Small intestine (tissue), 7 donors: ENCODE measurements around the gene PTPRR. TPM values are rescaled to one million over a fixed set of nuclear protein-coding genes. Genes with fewer than 3 reads are reported as not detected.

Source experiments
- DNase-seq, 2 donors: peaks; one replicate each; pipeline versions ENCODE4 v3.0.0 to v3.0.0-alpha.2; 2013
- FAIRE-seq: peaks from 2 replicates; lab custom pipeline; 2012; peaks lifted over from hg19 to GRCh38; lab: Jason Lieb, UNC
- H3K27ac ChIP-seq, 3 donors: one replicate each; pipeline ENCODE4 v1.5.1; 2013; ENCODE audit warnings: low read length in 2 of 3, mild to moderate bottlenecking in 2 of 3, control low read depth in 1 of 3, inconsistent platforms in 1 of 3, low read depth in 1 of 3, moderate library complexity in 1 of 3
- H3K27me3 ChIP-seq, 3 donors: one replicate each; pipeline ENCODE4 v1.6.1; 2013; ENCODE audit warnings: low read length in 3 of 3, inconsistent platforms in 1 of 3; ENCODE audit not compliant: control insufficient read depth in 3 of 3, insufficient read depth in 3 of 3
- H3K36me3 ChIP-seq, 3 donors: one replicate each; pipeline ENCODE4 v1.6.1; 2013; ENCODE audit warnings: low read length in 3 of 3, inconsistent platforms in 1 of 3, low read depth in 1 of 3, mild to moderate bottlenecking in 1 of 3, moderate library complexity in 1 of 3; ENCODE audit not compliant: control insufficient read depth in 3 of 3, insufficient read depth in 2 of 3
- H3K4me1 ChIP-seq, 3 donors: one replicate each; pipeline ENCODE4 v1.6.1; 2013; ENCODE audit warnings: low read length in 2 of 3, inconsistent platforms in 1 of 3, low read depth in 1 of 3, mild to moderate bottlenecking in 1 of 3, moderate library complexity in 1 of 3; ENCODE audit not compliant: control insufficient read depth in 3 of 3, insufficient read depth in 2 of 3
- H3K4me3 ChIP-seq, 3 donors: one replicate each; pipeline ENCODE4 v1.5.1; 2013; ENCODE audit warnings: low read length in 3 of 3, control low read depth in 1 of 3, inconsistent platforms in 1 of 3, low read depth in 1 of 3, mild to moderate bottlenecking in 1 of 3, moderate library complexity in 1 of 3
- H3K9me3 ChIP-seq, 2 donors: one replicate each; pipeline ENCODE4 v1.6.1; 2013; ENCODE audit warnings: low read depth in 1 of 2, low read length in 1 of 2; ENCODE audit not compliant: control insufficient read depth in 2 of 2, insufficient read depth in 1 of 2
- WGBS, 3 donors: extraction: QIAGEN DNeasy Blood & Tissue Kit; methylation state at CpG; one replicate each; pipeline ENCODE4 v1.1.7; 2013; 5-methylcytosine and 5-hydroxymethylcytosine counted together
- polyA plus RNA-seq, 4 donors: library from polyadenylated mRNA; stranded (reverse) in 3 of 4; unstranded in 1 of 4; fragments of 200-250 nt in 3 of 4; fragments of 120-200 nt in 1 of 4; gene quantifications; one replicate each; pipeline versions ENCODE4 v1.2.1 to v1.2.3, GENCODE V29; 2013
- donor health status: healthy with polysubstance abuse.
- donor health status: control.
- donor health status: control.
- donor health status: Bipolar disorder and iron deficiency.
- donor health status: healthy.

PTPRR gene
- polyA plus RNA-seq, 4 donors: 0.84 to 18.9 (median 5.4) TPM

DNA sequence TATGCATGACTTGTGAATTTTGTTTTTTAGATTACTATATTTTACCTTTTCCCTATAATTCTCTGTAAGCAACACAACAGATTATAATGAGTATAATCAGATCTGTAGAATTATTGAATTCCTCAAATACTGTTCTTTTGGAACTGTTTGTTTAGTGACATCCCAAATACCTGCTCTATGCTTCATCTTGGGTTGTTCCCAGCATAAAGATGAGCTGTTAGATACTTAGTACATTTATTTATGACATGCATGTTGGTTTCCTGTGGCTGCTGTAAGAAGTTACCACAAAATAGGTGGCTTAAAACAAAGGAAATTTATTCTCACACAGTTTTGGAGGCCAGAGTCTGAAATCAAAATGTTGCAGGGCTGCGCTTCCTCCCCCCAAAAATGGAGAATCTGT, 78.4 kb downstream of the PTPRR start:
- Histone ChIP-seq H3K36me3 (no peaks in the 10 kb centered on the region), H3K27me3 (no peaks in the 10 kb centered on the region), H3K27ac (no peak overlapping the region), H3K4me3 (no peak overlapping the region), H3K4me1 (no peaks in the 10 kb centered on the region), H3K9me3 (no peaks in the 10 kb centered on the region)
- 94 to 100% (median 98%) methylated on average over 1 of the region's 1 CpG for WGBS, 3 donors
- no peak for DNase-seq
- FAIRE-seq: no peak

DNA sequence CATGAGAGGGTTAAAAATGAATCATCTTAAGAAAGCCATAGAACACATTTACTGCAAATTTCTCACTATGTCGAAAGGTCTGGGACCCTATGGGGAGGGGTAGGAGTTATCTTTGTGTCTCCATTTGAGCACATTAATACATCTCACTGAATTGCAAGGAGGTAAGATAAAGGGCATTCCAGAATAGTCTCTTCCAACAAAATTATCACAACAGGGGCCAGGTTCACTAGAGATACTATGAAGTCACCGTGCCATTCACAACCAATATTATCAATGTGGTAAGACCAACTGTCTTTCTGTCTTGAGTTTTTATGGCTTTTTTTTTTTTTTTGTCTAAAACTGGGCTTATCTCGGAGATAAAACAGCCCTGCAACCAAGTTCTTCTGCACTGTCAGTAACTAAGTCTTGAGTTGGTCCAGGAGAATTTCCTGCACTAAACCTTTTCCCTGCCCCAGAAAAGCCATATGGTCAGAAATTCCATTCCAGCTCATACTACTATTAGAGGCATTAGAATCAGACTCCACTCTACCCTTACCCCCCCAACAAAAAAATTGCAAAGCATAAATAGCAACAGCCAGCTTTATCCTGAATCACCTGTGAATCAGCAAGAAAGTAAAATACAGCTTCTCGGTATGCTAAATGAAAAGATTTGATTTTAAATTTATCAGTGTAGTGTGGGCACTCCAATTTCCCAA, 79.7 kb downstream of the PTPRR start:
- Histone ChIP-seq H3K9me3 (peaks cover 0 to 1% of the 10 kb centered on the region in 2 donors), H3K27me3 (no peaks in the 10 kb centered on the region), H3K4me1 (no peaks in the 10 kb centered on the region), H3K27ac (no peak overlapping the region), H3K36me3 (no peaks in the 10 kb centered on the region), H3K4me3 (no peak overlapping the region)
- FAIRE-seq (no peak), DNase-seq (no peak)
- WGBS, 3 donors: 75 to 81% (median 79%) methylated on average over 4 of the region's 4 CpGs

DNA sequence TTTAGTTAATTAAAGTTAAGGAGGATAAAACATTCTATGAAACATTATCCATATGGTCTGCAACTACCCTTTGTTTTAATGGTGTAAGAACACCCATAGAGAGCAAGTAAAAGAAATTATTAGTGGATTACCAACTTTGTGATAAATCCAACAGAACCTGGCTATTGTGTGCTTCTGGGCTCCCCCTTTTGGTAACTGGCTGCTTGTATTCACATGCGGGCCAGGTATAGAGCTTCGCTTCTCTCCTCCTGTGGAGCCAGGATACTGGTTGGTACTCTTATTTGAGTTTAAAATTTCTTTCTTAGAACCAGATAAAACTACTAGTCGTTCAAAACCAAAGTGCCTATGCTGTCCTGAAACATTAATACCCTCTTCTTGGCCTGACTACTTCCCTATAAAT, 81.0 kb downstream of the PTPRR start:
- WGBS, 3 donors: 61 to 78% (median 75%) methylated on average over 3 of the region's 3 CpGs
- Histone ChIP-seq H3K27ac (no peak overlapping the region), H3K4me1 (no peaks in the 10 kb centered on the region), H3K9me3 (peaks cover 0 to 1% of the 10 kb centered on the region in 2 donors), H3K4me3 (no peak overlapping the region), H3K36me3 (no peaks in the 10 kb centered on the region), H3K27me3 (no peaks in the 10 kb centered on the region)
- DNase-seq (peak in 1 of 2 donors; percentile 20), FAIRE-seq (no peak)

DNA sequence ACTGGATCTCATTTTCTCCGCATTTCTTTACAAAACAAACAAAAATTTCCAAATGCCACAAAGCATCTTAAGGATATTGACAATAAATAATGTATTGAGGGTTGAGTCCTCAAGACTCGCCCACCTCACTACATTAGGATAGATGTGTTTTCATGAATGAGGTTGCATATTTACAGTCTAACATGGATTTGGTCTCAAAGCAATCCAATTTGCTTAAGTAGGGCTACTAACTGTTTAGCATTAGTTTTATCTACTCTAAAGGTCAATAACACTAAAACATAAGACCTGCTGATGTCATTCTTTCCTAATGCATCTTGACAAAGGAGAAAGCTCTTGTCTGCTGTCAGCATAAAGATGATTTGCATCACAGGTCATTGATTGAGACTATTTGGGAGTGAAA, 82.4 kb downstream of the PTPRR start:
- peaks cover 0 to 1% of the 10 kb centered on the region in 2 donors for H3K9me3 ChIP-seq
- no peak for DNase-seq
- 50 to 70% (median 70%) methylated on average over 2 of the region's 2 CpGs for WGBS, 3 donors
- no peaks in the 10 kb centered on the region for H3K27me3 ChIP-seq
- H3K4me1 ChIP-seq: no peaks in the 10 kb centered on the region
- H3K4me3 ChIP-seq: no peak overlapping the region
- no peaks in the 10 kb centered on the region for H3K36me3 ChIP-seq
- no peak for FAIRE-seq
- H3K27ac ChIP-seq: no peak overlapping the region

DNA sequence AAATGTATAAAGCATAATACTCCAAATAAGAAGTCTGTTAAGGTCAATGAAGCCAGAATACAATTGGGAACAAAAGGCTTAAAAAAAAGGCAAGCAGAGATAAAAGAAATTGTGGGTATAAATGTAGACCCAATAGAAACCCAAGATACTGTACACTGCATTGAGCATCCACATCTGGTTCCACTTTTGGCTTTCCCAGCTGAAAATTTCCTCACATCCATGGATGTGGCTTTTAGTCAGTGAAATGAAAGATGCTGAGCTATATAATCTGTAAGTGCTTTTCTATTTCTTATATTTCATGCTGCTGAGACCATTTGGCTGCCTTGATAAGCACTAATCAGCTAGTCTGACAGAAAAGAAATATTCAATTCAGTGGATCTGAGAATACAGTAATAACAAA, 83.5 kb downstream of the PTPRR start:
- no peaks in the 10 kb centered on the region for H3K36me3 ChIP-seq
- no peak overlapping the region for H3K4me3 ChIP-seq
- H3K9me3 ChIP-seq: peaks cover 0 to 1% of the 10 kb centered on the region in 2 donors
- DNase-seq: no peak
- H3K27me3 ChIP-seq: no peaks in the 10 kb centered on the region
- H3K27ac ChIP-seq: no peak overlapping the region
- no peak for FAIRE-seq
- peaks cover 0 to 1% (median 0%) of the 10 kb centered on the region in 3 donors for H3K4me1 ChIP-seq

DNA sequence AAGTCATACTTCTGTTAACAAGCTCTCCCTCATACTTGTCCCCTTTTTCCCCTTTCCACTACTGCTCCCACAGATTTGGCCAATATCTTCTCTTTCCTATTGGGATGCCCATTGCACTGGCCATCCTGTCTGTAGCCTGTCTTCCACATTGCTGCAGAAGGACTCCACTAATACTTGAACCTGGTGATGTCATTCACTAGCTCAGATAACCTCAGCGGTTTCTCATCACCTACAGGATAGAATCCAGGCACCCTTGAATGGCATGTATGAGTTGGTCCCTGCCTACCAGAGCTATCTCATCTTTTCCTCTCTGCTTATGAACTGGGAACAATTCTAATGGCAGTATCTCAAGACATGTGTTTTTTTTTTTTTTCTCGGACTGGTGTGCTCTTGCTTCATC, 84.6 kb downstream of the PTPRR start:
- DNase-seq (no peak), FAIRE-seq (no peak)
- Histone ChIP-seq H3K27me3 (no peaks in the 10 kb centered on the region), H3K27ac (no peak overlapping the region), H3K4me1 (peaks cover 0 to 9% (median 0%) of the 10 kb centered on the region in 3 donors), H3K36me3 (no peaks in the 10 kb centered on the region), H3K4me3 (no peak overlapping the region), H3K9me3 (peaks cover 0 to 1% of the 10 kb centered on the region in 2 donors)
- WGBS, 3 donors: 71 to 86% (median 81%) methylated on average over 2 of the region's 2 CpGs

DNA sequence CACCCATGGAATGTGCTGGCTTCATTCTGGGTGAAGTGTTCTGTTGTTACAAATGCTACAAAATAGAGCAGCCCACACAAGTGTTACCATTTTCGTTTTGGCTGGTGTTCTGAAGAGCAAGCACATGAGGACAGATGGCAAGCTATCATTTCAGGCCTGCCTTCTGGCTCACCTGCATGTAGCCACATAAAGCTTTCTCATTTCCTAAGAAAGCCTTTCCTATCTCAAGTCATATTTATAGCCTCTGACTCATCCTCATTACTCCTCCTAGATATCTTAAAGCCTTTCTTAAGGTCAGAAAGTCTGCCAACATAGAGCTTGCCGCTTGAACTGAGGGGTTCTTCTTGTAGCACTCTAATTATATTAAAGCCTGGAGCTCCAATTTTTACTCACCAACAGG, 89.0 kb downstream of the PTPRR start:
- DNase-seq (peak; percentile 63 to 77), FAIRE-seq (no peak)
- H3K27ac ChIP-seq: peak overlapping the region in 2 of 3 donors; percentile 55 to 69
- peaks cover 0 to under 1% of the 10 kb centered on the region in 2 donors for H3K9me3 ChIP-seq
- H3K36me3 ChIP-seq: no peaks in the 10 kb centered on the region
- peaks cover 0 to 25% (median 0%) of the 10 kb centered on the region in 3 donors for H3K4me1 ChIP-seq
- WGBS, 3 donors: 11 to 51% (median 42%) methylated on average over 2 of the region's 2 CpGs
- no peaks in the 10 kb centered on the region for H3K27me3 ChIP-seq
- no peak overlapping the region for H3K4me3 ChIP-seq

DNA sequence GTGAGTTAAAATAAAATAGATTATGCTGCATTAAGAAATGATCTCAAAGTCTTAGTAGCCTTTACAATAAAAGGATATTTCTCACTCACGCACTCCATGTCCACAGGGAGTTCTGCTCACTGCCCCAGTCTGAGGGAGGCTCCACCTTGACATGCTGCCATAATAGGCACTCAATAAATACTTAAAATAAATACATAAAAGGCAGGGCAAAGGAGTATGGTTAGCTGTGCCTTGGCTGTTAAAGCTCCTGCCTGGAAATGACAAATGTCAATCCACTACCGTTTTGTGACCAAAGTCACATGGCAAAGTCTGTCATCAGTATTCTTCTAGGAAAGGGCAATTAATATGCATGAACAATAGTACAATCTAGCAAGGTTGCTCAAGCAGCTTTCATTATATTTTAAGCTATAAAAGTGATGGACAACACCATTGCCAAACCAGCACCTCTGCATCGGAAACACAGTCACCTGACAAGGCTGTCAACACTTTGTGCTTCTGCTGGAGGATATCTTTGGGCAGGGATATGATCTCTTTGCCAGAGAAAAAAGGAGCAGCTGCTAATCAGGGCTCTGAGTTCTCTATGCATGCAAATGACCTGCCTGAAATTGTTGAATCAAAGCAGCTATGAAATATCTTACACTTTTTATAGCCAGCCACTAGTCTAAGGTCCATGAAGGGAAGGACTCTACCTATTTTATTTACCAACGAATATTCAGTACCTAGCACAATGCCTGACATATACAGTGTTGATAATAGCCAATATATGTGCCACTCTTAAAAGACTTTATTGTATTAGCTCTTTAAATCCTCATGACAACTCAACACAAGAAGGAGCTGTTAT, 90.1 kb downstream of the PTPRR start:
- Histone ChIP-seq H3K4me3 (no peak overlapping the region), H3K36me3 (no peaks in the 10 kb centered on the region), H3K4me1 (peaks cover 0 to 32% (median 0%) of the 10 kb centered on the region in 3 donors), H3K9me3 (no peaks in the 10 kb centered on the region), H3K27ac (peak overlapping the region in 2 of 3 donors; percentile 56 to 69), H3K27me3 (no peaks in the 10 kb centered on the region)
- DNase-seq (peak; percentile 41 to 60), FAIRE-seq (no peak)
- 38 to 68% (median 55%) methylated on average over 4 of the region's 4 CpGs for WGBS, 3 donors
